ENCODE data around the gene PBX1. TPM values are rescaled to one million over a fixed set of nuclear protein-coding genes. Genes with fewer than 3 reads are reported as not detected.

PBX1 gene
- polyA plus RNA-seq, 3 donors: 0.07 TPM; not detected in 2

GRCh38 chr1:164658864-164659263 lies 99.9 kb downstream of the PBX1 start:
- no peak overlapping the region for H3K4me3 ChIP-seq (replicated peaks in 1 of 3; ENCODE audit: low read depth in 2 of 3, low read length in 3 of 3)
- H4K20me1 ChIP-seq (ENCODE audit: insufficient read depth, low read length): no peaks in the 10 kb centered on the region
- intact Hi-C loops (cut with micrococcal nuclease): no loop called here
- no peak overlapping the region for H3K4me2 ChIP-seq (replicated peaks; ENCODE audit: extremely low read depth, low read length, poor library complexity, severe bottlenecking)
- Mint-ChIP-seq H3K27me3 (ENCODE audit: low read depth in 3 of 3) (peaks cover 13 to 24% (median 17%) of the 10 kb centered on the region in 3 donors), H3K4me1 (peaks cover 12% of the 10 kb centered on the region), H3K36me3 (no peaks in the 10 kb centered on the region), H3K27ac (no peak overlapping the region), H3K9me3 (peaks cover 0 to 2% (median 0%) of the 10 kb centered on the region in 7 donors), H3K4me3 (peak overlapping the region in 1 of 2 donors; percentile 15)
- no peaks in the 10 kb centered on the region for H3K9me3 ChIP-seq (replicated peaks in 1 of 2; ENCODE audit: control insufficient read depth in 1 of 2, insufficient read depth in 1 of 2, low read length in 2 of 2)
- no CpG with 5 or more reads among the region's 3 CpGs for WGBS (ENCODE audit: insufficient coverage)
- no peaks in the 10 kb centered on the region for H3K36me3 ChIP-seq (replicated peaks in 1 of 2; ENCODE audit: control insufficient read depth in 1 of 2, insufficient read depth in 2 of 2, low read length in 2 of 2)
- DNase-seq: no peak
- H3K27ac ChIP-seq (ENCODE audit: low read depth in 1 of 2, low read length in 2 of 2): no peak overlapping the region
- no peaks in the 10 kb centered on the region for H3K79me2 ChIP-seq (ENCODE audit: insufficient read depth, low read length)
- H3K27me3 ChIP-seq (ENCODE audit: control insufficient read depth in 2 of 2, insufficient read depth in 2 of 2, low read length in 2 of 2): peaks cover 11 to 15% of the 10 kb centered on the region in 2 donors
- no peak overlapping the region for H3K9ac ChIP-seq (ENCODE audit: insufficient read depth, low read length, poor library complexity, severe bottlenecking)
- H2AFZ ChIP-seq (ENCODE audit: insufficient read depth, low read depth, low read length, poor library complexity, severe bottlenecking): no peak overlapping the region
- peaks cover 0 to 6% of the 10 kb centered on the region in 2 donors for H3K4me1 ChIP-seq (ENCODE audit: control insufficient read depth in 1 of 2, insufficient read depth in 2 of 2, low read length in 2 of 2)
- no peak for TF ChIP-seq CTCF (IDR thresholded peaks at IDR 0.05)

- H3K4me1 ChIP-seq (ENCODE audit: control insufficient read depth in 1 of 2, insufficient read depth in 2 of 2, low read length in 2 of 2): peaks cover 0 to 6% of the 10 kb centered on the region in 2 donors
- no peak overlapping the region for H3K27ac ChIP-seq (ENCODE audit: low read depth in 1 of 2, low read length in 2 of 2)
- H3K4me3 ChIP-seq (replicated peaks in 1 of 3; ENCODE audit: low read depth in 2 of 3, low read length in 3 of 3): no peak overlapping the region
- H3K9me3 ChIP-seq (replicated peaks in 1 of 2; ENCODE audit: control insufficient read depth in 1 of 2, insufficient read depth in 1 of 2, low read length in 2 of 2): no peaks in the 10 kb centered on the region
- intact Hi-C loops (cut with micrococcal nuclease): no loop called here
- H3K36me3 ChIP-seq (replicated peaks in 1 of 2; ENCODE audit: control insufficient read depth in 1 of 2, insufficient read depth in 2 of 2, low read length in 2 of 2): no peaks in the 10 kb centered on the region
- Mint-ChIP-seq H3K27me3 (ENCODE audit: low read depth in 3 of 3) (peaks cover 13 to 21% (median 20%) of the 10 kb centered on the region in 3 donors), H3K4me3 (no peak overlapping the region), H3K9me3 (peaks cover 0 to 3% (median 0%) of the 10 kb centered on the region in 7 donors), H3K27ac (no peak overlapping the region), H3K36me3 (no peaks in the 10 kb centered on the region), H3K4me1 (peaks cover 12% of the 10 kb centered on the region)
- WGBS (ENCODE audit: insufficient coverage): 43% methylated on average over 3 of the region's 4 CpGs
- no peak overlapping the region for H2AFZ ChIP-seq (ENCODE audit: insufficient read depth, low read depth, low read length, poor library complexity, severe bottlenecking)
- H3K79me2 ChIP-seq (ENCODE audit: insufficient read depth, low read length): no peaks in the 10 kb centered on the region
- no peak overlapping the region for H3K4me2 ChIP-seq (replicated peaks; ENCODE audit: extremely low read depth, low read length, poor library complexity, severe bottlenecking)
- no peak overlapping the region for H3K9ac ChIP-seq (ENCODE audit: insufficient read depth, low read length, poor library complexity, severe bottlenecking)
- no peak for DNase-seq
- H4K20me1 ChIP-seq (ENCODE audit: insufficient read depth, low read length): no peaks in the 10 kb centered on the region
- peaks cover 11 to 15% of the 10 kb centered on the region in 2 donors for H3K27me3 ChIP-seq (ENCODE audit: control insufficient read depth in 2 of 2, insufficient read depth in 2 of 2, low read length in 2 of 2)
- TF ChIP-seq CTCF (IDR thresholded peaks at IDR 0.05): no peak
These were observed 100.8 kb downstream of the PBX1 start for GRCh38 chr1:164659621-164660411.

Data from CD14-positive monocyte (primary cell).